NCI-H1105 treated with DMSO at 0.1 percent for 48 hours (cell line): ENCODE results near the gene PPM1K.

ENCODE experiments used
- DNase-seq: peaks from one replicate; lab custom pipeline; 2025; lab: John Stamatoyannopoulos, UW

PPM1K gene

GRCh38 chr4:88217169-88217568, 67.2 kb downstream of the PPM1K start:
- DNase-seq: no peak

DNA sequence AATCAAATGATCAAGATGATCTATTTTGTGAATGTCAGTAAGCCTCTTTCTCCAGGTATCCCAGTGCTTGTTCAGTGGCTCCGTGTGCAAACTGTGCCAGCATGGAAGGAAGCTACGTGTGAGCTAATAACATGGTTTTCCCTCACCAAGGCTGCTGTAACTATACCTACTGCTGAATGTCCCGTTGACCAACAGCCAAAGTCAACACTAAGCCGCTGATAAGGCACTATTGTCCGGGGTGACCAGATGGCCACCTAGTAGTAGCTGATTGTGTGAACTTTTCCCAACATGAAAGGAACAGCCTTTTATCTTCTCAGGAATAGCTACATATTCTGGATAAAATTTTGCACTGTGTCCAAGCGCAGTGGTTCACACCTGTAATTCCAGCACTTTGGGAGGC, 68.0 kb downstream of the PPM1K start:
- no peak for DNase-seq

DNA sequence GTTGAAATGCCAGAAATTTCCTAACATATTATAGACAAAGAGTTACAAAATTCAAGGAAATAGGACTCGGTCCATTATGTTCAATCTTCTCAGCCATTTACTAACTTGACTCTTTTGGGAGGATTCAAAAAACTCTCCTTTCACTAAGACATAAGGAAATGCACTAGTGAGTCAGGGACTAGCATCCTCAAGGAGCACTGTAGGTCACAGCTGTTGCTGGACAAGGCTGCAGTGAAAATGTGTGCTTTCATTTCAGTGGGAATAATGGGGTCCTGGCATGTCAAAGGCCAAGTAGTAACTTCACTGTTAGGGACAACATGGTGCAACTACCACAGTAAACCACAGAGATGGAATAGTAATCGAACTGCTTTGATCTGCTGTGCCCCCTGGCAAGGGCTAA, 69.0 kb downstream of the PPM1K start:
- DNase-seq: no peak

- no peak for DNase-seq
Measured at GRCh38 chr4:88212253-88212561, 72.2 kb downstream of the PPM1K start.

DNA sequence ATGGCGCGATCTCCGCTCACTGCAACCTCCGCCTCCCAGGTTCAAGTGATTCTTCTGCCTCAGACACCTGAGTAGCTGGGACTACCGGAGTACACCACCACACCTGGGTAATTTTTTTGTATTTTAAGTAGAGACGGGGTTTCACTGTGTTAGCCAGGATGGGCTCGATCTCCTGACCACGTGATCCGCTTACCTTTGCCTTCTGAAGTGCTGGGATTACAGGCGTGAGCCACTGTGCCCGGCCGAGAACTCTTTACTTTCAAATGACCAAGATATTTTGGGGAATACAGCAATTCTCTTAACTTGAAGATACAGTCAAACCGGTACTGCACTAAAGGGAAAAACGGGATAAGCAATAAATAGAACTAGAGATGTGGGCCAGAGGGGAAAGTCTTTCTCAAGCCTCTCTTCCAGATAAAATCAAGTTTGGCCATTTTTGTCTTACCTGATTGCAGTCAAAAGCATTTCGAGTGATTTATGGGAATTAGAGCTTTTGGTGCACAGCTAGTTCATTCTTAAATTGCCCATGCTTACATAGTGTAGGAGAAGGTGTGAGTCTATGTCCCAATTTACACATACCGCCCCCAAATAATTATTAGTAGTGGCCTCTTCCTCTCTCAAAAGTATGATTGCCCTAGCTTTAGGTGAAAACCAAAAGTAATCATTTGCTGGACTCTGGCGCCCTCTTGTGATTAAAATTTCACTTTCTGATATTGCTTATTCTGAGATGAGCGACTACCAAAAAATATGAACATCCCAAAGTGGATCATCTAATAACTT, 72.7 kb downstream of the PPM1K start:
- DNase-seq: no peak

- no peak for DNase-seq
Measured at GRCh38 chr4:88208156-88208555, 76.2 kb downstream of the PPM1K start.
